Measurements from ENCODE around the gene CASKIN2.
"Not testable (repeated sequence)": the region's sequence is repeated elsewhere in the genome, so short reads cannot be mapped to it uniquely, and the experiment has no call there.

CASKIN2 gene

DNA sequence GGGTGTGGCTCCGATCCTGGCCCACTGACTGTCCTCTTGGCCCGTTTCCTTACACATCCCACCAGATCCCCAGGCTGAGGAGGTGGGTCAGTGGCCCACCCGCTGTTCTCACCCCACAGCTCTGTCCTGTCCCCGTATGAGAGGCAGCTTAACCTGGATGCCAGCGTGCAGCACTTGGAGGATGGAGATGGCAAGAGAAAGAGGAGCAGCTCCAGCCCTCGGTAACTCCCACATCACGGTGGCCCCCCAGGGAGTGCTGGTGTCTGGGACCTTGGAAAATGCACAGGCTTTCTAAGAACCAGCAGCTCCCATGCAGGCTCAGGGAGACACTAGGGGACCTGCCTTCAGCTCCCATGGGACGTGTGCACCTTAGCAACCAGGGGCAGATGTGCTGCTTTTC is 6.0 kb upstream of the CASKIN2 start:
- no peak for DNase-seq

DNA sequence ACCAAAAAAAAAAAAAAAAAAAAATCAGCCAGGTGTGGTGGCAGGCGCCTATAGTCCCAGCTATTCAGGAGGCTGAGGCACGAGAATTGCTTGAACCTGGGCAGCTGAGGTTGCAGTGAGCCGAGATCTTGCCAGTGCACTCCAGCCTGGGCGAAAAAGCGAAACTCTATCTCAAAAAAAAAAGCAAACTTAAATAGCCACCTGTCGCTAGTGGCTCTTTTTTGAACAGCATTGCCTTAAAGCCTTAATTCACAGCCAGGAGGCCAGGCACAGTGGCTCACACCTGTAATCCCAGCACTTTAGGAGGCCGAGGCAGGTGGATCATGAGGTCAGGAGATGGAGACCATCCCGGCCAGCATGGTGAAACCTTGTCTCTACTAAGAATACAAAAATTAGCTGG is 5.1 kb upstream of the CASKIN2 start:
- DNase-seq, result not testable (repeated sequence)

DNA sequence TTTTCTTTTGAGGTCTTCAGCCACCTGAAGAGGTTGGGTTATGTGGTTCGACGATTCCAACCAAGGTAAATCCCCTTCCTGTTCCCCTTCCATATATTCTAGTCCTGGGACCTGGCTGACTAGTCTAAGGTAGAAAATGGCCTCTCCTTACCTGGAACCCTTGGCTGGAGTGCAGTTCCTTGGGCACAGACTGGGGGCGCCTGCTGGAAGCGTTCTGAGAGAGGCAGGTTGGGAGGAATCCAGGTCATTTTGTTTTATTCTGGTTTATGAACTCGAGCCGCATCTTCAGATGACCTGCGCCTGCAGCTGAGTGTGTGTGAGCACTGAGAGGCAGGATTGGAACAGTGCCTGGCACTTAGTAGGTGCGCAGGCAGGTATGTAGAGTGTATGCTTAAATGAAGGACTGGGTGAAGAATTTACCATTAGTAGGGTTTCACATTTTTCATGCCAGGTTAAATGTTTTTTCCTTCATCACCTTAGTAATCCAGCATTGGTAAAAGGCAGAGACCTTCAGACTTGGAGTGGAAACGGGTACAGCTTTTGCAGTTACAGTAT is 3.7 kb upstream of the CASKIN2 start:
- DNase-seq, result no peak

DNA sequence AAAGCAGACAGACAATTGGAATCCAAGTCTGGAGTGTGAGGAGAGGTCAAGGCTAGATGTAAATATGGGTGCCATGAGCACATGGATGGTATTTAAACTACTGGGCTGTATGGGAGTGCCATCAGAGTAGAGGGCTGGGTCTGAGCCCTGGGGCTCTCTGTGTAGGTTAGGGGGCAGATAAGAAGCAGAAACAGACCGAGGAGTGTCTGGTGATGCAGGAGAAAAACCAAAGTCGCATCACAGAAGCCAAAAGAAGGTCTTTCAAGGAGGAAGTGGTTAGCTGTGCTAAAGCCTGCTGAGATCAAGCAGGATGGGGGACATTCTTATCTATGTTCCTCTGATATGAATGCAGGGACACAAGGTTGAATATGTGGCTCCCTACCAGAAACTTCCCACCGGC is 2.9 kb upstream of the CASKIN2 start:
- peak; percentile 56 for DNase-seq

DNA sequence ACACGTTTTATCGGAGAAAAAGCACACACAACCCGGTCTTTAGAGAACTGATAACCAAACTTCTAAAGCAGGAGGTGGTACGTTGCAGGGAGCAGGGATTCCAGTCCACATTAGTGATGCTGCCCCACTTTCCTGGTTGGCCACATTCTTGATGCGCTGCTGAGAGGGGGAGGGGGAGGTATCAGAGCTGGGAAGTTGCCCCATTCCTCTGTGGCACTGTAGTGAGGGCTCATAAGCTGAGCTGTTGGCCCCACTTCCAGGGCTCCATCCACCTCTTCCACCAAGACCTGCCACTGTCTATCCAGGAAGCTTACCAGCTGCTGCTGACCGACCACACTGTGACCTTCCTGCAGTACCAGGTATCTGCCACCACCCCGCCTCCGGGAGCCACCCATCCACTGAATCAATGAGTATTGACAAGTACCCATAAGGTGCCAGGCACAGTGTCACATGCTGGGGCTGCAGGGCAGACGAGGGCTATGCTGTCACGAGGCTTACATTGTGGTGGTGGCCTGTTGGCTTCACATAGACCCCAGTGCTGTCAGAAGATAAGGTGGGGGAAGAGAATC is 2.0 kb upstream of the CASKIN2 start:
- no peak for DNase-seq

DNA sequence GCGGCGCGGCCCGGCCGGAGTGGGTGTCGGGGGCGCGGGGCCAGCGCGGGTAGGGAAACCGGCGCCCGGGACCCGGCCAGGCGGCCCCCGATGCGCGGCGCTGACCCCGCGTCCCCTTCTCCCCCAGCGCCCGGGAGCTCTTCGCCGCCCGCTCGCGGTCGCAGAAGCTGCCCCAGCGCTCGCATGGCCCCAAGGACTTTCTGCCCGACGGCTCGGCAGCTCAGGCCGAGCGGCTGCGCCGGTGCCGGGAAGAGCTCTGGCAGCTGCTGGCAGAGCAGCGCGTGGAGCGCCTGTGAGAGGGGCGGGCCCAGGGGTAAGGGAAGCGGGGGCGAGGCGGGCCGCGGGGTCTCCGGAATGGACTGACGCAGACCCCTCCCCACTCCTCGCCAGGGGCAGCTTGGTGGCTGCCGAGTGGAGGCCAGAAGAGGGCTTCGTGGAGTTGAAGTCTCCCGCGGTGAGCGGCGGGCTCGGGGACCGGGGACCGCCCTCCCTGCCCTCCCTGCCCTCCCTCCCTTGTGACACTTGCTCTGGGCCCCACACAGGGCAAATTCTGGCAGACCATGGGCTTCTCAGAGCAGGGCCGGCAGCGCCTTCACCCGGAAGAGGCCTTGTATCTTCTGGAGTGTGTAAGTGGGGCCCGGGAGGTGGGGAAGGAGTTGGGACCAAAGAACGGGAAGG is 1.4 kb upstream of the CASKIN2 start:
- DNase-seq, result no peak

DNA sequence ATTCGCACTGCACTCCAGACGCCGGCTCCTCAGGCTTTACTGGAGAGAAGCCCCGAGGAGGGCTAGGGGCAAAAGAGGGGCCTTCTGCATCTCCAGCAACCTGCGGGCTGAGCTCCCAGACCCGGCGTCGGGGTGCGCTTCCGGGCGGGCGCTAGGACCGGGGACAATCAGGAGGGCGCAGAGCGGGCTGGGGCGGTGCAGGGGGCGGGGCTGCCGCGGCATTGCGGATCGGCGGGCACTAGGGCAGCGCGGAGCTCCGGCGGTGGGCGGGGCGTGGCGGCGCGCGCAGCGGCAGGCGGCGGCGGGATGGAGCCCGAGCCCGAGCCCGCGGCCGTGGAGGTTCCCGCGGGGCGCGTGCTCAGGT is 900 bp upstream of the CASKIN2 start, which contains the start of gene TSEN54:
Gene TSEN54 (plus strand): TSS at position 274 of the 364 bp plus-strand sequence. CDS start 33 bp downstream, at position 307.
- DNase-seq, result peak; percentile 94

DNA sequence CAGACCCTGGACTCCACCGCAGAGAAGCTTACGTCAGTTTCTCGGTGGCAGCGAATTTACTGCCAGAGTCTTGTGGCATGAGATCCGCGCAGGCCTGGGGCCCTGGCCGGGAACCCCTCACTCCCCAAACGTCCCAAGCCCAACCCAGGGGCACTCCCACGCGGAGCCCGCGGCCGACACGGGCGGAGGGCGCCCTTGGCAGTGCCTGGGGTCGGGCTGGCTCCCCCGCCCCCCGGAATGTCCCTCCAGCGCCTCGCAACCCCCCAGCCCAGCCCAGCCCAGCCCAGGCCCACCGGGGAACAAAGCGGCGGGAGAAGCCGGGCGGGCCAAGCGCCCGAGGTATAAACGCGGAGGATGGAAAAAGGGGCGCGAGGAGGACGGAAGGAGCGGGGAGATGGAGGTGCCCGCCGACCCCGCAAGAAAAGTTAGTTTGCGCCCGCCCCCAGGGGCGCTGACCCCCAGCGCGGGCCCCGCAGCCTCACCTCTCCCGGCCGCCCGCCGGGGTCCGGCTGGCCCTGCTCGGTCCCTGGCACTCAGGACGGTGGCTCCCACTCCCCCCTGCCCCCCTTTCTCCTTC is 330 bp downstream of the CASKIN2 start:
- DNase-seq, result no peak

DNA sequence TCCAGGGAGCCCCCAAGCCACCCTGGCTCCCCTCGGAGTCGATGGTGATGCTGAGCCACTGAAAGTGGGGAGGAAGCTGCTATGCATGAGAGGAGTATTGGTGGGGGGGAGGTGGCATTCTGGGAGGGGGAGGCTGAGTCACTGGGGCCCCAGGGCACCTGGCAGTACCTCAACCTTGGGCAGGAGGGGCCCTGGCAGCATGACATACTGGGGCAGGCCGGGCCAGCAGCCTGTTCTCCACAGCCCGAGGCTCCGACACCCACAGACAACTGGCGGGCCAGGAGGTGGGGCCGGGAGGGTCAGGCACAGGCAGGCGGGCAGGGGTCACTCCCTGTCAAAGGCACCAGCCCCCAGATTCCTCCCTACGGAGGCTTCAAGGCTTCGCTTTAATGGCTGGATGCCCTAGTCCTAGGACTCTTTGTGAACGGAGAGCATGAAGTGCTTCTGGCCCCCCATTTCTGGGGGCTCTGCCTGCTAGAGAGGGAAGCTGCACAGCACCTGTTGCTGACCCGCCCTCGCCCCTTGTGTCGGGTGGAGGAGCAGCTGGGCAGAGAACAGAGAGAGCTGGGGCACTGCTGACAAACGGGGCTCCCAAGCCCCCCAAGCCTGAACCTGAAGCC is 928 bp downstream of the CASKIN2 start:
- DNase-seq, result no peak

DNA sequence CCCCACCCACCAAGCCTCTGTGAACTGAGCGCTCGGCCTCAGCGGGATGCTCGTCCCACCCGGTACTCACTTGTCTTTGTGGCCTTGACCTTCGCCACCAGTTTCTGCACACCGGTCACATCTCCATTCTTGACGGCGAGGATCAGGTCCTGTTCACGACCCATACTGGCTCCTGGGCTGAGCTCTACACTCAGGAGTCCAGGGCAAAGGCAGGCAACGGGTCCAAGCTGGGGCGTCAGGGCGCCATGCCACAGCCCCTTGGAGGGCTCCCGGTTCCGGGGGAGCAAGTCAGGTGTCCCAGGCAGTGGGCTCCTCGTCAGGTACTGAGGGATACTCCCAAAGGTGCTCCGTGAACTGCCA is 1.7 kb downstream of the CASKIN2 start:
- no peak for DNase-seq

DNA sequence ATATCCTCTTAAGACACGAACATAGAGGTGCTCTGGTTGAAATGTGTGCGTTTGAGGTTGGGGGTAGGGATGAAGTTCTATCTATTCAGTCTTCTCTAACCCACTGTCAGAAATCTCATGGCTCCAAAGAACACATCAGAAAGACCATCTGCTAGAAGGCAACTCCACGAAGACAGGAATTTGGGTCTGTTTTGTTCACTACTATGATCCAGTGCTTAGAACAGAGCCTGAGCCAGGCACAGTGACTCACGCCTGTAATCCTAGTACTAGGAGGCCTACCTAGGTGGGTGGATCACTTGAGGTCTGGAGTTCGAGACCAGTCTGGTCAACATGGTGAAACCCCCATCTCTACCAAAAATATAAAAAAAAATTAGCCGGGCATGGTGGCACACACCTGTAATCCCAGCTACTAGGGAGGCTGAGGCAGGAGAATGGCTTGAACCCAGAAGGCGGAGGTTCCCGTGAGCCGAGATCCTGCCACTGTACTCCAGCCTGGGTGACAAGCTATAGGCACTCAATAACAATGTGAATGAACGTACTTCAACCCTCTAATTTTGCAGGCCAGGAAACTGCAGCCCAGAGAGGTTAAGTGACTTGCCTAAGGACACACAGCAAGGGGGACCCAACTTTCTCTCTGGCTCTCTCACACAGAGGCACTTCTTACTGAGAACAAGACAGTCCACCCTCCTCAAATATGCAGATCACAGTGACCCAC is 2.3 kb downstream of the CASKIN2 start:
- DNase-seq, result no peak

DNA sequence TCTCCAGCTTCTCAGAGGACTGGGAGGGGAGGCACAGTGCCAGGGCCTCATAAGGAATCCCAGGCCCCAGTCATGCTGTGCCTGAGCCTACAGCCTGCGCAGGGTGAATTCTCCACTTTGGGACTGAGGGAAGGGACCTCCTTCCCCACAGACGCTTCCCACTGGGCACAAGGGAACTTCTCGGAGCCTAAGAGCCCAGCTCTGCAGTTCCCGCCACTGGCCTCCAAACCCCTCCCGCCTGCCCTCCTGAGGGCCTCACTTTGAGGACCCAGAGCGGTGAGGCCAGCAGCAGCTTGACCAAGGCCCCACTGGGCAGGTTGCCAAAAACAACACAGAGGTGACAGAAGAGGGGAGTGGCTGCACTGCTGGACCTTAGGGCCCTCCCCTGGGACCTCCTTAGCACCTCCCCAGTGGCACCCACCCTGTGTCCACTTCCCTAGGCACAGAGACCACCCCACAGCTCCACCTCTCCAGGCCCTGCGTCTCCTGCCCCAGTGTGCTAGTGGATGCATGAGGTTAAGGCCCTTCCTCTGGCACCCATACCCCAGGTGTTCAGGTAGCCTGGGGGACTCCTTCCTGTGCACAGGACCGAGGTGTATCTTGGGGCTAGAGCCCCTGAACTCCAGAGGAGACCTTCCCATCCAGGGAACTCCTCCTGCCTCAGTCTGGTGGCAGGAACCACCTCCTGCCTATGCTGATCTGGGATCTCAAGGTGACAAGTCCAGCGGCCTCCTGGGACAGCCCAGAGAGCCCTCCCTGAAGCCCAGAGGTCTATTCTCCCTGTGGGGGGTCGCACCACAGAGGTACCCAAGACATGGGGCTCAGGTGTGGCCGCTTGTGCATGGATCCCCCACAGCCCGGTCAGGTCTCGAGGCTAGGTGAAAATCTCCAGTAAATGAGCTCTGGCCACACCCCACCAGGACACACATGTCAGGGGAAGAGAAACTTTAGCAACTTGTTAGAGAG is 3.4 kb downstream of the CASKIN2 start:
- DNase-seq, result no peak

DNA sequence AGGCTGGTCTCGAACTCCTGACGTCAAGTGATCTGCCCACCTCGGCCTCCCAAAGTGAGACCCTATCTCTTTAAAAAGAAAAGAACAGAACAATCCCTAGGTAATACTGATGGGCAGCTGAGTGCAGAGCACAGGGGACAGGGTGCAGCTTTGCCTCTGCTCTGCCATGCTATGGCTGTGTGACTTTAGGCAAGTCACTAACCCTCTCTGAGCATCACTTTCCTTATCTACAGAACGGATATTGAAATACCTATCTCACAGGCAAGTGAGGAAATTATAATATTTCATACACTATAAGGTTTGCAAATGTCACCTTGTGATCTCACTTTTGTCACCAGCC is 4.1 kb downstream of the CASKIN2 start:
- no peak for DNase-seq

DNA sequence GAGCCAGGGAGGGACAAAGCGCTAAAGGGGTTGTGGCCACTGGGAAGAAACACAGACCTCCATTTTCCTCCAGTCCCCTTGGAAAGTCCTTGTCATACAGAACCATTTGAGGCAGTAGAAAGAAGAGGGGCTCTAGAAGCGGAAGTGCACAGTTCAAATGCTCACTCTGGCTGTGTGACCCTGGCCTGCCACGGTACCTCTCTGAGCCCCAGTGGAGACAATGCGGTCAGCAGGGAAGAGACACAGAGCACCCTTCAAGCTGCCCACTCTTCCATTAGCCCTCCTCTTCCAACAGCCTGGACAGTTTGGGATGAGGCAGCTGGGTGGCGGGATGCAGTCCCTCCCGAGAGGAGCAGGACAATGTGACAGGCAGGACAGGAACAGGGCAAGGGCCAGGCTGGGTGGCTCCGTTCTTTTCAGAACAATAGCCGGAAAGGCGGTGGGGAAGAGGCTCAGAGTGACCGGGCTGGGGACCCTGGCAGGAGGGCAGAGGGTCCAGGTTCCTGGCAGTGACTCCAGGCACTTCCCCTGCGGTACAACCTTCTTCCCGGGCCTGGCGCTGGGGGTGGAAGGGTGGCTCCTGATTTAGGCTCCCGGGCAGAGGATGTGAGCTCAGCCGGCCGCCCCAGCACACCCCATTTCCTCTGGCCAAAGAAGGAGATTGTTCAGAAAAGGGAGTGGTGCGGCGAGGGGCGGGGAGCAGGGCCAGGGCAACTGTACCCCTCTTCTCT is 5.6 kb downstream of the CASKIN2 start:
- no peak for DNase-seq

DNA sequence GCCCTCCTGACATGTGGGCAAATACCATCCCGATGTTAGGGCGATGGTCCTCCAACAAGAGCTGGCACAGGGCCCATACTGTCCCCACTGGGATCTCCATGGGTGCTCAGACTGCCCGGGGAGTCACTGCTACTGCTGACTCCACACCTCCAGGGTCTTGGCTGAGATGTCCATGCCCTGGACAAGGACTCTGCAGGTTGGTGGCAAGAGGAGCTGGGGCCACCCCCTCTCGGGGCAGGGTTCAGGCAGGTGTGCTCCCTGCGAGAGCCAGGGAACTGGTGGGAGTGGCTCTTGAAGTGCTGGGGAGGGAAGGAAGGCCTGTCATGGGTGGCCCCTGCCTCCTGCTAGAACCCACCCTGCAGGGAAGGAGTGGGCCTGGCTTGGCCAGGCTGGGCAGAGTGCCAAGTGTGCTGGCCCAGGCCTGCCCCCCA is 6.4 kb downstream of the CASKIN2 start:
- DNase-seq, result no peak

DNA sequence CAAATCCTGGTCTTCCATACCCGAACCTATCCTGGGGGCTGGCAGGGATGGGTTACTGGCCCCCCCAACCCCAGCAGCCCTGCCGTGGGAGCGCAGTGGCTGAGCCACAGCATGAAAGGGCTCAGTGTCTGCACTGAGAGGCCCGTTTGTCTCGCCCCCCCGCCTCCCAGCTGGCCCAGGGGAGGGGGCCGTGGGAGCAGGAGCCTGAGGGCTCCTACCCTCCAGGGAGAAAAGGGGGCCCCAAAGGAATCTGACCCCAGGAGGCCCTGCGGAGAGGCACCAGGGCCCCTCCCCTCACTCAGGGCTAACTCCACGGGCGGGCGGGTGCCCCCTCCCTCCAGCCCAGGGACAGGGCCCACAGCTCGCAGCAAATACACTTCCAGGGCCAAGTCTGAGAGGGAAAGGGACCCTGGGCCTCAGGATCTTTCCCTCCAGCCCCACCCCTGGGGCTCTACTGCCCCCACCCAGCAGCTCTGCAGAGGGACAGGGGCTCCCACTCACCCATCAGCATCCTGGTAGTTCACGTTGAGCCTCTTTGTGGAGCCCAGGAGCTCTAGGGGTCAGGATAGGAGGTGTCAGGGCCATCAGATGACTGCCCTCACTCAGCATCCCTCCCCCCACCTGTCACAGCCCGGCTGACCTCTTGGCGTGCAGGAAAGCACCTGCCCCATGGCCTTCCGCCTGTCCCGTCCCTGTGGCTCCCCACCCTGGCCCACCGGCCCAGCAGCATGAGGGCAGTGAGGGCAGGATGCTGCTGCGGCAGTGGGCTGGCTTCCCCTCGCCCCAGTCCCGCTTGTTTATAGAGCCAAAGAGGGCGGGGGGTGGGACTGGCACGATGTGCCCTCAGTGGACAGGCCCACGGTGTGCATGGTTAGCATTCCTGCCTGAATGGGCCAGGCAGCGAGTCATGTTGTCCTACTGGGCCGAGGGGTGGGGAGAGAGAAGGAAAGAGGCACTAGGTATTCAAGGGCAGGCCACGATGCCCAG is 7.3 kb downstream of the CASKIN2 start:
- no peak for DNase-seq

DNA sequence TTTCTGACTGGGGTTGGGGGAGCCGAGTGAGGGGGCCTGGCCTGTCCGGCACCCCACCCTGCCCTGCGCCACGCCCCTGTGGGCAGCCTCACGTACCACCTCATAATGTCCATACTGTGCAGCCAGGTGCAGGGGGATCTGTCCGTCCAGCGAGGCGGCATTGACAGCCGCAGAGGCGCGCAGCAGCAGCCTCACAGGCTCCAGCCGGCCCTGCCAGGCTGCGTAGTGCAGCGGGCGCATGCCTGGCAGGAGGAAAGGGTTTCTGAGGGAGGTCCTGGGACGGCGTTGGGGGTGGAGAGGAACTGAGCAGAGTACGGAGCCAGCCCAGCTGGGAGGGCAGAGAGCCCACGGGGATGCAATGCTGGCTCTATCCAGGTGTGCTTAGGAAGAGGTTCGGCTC is 8.4 kb downstream of the CASKIN2 start:
- no peak for DNase-seq

DNA sequence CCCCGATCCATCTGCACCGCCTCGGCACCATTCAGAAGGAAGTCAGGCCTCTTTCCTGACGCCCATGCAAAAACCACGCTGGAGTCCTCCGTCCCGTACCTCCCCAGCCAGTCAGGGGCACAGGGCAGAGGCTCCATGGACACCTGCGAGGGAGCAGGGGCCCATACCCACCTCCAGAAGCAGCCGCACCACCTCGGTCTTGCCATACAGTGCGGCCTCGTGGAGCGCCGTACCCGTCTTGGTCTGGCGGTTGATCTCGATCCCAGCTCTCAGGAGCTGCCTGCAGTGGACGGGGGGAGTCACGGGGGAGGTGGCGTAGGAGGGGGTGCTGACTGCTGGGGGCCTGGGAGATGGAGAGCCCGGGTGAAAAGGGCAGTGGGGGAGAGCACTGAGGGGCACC is 9.2 kb downstream of the CASKIN2 start:
- no peak for DNase-seq

DNA sequence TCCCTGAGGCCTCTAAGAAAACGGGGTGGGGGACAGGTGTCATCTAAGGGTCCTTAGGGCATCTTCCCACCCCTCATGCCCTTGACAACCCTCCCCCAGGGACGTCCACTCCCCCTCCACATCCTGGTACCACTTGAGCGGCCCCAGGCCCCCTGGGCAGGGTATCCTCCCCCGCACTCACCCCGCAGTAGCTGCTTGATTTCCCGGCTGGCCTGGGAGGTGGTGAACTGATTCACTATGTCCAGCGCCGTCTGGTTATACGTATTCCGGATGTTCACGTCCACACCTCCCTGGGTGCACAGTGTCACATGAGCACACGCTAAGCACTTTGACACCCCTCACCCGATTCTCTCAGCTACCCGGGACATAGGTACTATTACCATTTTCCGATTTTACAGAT is 9.7 kb downstream of the CASKIN2 start:
- DNase-seq, result no peak

DNA sequence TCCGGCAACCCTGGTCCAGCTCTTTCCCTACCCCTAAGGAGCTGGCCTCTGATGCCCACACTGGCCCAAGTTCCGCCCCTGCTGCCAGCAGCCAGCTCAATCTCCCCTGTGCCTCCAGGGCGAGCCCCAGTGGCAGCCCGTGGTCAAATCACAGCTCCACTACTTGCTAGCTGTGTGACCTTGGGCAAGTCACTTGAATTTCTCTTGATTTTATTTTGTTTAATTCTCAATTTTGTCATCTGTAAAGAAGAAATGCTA is 10.3 kb downstream of the CASKIN2 start:
- DNase-seq, result no peak
